GM19238 (cell line): Measurements from ENCODE around the gene INPP1.

Experiments used
- DNase-seq: peaks from one replicate; pipeline ENCODE4 v3.0.0; 2011; ENCODE audit warnings: low spot score; ENCODE audit not compliant: insufficient read length

Gene INPP1

DNA sequence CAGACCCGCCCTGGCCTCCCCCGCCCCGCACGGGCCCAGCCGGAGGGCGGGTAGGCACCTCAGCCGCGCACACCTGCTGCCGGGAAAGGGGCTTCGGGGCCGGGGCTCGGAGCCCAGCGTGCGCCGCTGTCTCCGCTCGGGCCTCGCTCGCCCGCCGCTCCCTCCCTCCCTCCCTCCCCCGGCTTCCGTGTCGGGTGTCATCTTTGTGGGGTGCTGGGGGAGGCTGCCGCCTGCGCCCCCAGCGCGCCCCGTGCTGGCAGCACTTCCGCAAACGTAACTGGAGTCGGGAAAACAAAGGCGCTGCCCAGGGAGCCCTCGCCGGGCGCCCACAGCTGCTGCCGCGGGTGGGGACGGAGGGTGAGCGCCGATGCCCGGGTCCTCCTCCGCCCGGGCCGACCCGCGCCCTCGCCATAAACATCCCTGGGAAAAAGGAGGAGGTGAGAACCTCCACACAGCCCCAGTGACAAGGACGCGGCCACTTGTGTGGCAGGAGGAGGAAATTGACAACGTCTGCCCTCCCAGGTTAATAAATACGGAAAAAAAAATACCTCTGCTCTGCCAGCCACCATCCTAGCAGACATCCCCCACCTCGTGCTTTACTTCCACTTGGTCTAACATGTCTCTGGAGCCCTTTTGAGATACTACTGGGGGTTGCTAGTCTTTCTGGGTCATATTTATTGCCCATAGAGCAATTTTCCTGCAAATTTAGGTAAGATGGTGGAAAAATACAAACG, 65.3 kb downstream of the INPP1 start:
- DNase-seq: peak; percentile 57

DNA sequence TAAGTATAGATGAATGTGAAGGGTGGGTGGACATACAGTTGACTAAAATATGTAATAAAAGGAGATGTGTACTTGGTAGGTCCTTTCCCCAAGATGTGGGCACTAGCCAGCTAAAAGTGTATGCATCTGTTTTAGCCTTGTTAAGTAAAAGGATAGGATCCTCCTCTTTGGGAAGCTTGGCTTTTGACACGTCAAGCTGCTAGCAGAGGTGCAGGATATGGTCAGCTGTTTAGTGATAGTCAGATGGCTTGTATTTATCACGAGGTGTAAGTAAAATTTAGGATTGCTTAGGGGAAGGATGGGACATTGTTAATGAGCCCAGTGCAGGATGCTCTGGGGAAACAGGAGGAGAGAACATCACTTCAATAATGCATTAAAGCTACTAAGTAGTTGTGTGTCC, 66.2 kb downstream of the INPP1 start:
- no peak for DNase-seq

DNA sequence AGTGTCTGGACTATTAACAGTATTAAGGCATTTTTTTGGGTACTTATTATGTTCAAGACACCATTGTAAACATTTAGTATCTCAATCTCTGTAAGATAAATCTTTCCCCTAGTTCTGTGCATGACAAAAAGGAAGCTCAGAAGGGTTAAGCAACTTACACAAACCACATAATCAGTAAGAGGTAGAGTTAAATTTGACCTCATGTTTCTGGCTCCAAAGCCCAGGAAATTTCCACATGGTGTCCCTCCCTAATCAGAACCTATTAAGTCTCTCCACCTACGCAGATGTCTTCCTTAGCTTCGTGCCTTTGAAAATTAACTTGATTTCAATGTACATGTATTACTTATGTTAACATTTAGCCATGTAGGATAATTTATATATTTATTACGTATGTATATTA, 66.8 kb downstream of the INPP1 start:
- no peak for DNase-seq

DNA sequence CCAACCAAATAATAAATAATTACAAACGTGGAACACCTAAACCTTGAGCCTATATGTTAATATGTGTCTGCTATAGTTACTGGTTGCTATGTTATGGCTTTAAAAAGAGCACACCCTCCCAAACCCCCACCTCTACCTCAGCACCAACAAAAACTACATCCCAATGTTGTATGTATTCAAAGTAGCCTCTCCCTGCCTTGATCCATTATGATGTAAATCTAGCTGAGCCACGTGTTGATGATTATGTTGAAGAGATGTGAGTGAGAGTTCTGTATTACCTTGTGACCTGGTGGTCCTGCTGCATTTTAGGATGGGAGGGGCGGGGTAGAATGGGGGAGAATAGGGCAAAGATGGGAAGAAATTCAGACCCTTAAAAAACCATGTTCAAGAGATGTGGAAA, 69.6 kb downstream of the INPP1 start:
- no peak for DNase-seq

DNA sequence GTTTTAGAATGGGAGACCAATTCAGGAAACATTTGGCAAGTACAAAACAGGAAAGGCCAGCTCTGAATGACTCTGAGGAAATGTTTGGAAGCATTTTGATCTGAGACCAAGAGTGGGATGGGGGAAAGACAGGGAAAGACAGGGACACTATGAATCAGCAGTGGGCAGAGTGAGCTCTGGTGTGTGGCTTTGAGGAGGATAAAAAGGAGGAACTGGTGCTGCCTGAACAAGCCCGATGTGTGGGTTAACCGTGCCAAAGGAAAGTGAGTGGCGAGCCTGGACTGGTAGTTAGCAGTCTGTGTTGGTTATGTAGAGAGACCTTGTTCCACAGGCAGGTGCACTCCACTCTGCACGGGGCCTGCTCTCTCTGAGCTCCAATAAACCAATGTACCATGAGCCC, 70.0 kb downstream of the INPP1 start:
- DNase-seq: no peak

DNA sequence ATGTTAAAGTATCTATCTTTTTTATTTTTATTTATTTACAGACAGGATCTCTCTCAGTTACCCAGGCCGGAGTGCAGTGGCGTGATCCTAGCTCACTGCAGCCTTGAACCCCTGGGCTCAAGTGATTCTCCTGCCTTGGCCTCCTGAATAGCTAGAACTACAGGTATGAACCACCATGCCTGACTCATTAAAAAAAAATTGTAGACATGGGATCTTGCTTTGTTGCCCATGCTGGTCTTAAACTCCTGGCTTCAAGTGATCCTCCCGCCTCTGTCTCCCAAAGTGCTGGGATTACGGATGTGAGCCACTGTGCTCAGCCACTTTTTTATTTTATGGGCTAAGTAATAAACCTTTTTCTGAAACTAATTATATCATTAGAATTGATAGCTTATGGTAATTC, 71.9 kb downstream of the INPP1 start:
- DNase-seq: no peak

DNA sequence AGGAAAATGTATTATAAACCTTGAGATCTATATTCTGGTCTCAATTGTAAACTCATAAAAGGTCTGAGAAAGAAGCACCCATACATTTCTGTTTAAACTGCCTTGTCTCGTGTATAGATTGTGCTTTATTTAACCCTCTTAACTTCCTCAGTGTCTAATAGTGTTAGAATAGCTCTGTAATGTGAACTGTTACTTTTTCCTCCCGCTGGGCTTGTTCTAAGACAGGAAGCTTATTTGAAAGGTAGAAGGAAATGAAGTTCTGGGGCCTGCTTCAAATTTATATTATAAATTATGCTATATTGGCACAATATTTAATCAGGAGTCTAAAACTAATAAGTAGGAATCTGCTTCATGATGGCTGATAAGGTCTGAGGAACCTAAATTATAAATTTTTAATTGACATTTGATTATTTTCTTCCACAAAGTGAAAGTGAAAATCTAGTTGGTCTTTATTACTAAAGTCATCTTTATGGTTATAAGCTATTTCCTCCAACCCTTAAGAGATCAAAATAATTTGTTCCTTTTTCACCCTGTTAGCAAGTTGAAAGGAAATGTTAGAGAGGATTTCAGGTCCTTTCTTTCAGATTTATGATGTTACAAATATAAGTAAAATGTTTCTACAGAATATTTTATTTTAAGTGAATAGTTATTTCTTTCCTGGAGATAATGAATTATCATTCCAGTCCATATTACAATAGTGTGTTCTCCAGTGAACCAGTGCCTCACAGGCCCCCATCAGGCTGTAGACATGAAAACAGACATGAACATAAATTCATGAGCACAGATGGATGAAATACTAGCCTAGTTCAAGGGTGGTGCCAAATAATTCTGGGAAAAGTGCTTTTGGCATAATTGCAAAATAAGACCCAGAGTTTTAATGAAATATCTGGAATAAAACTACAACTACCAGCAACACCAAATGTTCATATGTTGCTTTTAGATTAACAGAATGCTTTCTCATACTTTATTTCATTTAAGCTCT, 72.7 kb downstream of the INPP1 start:
- DNase-seq: no peak

DNA sequence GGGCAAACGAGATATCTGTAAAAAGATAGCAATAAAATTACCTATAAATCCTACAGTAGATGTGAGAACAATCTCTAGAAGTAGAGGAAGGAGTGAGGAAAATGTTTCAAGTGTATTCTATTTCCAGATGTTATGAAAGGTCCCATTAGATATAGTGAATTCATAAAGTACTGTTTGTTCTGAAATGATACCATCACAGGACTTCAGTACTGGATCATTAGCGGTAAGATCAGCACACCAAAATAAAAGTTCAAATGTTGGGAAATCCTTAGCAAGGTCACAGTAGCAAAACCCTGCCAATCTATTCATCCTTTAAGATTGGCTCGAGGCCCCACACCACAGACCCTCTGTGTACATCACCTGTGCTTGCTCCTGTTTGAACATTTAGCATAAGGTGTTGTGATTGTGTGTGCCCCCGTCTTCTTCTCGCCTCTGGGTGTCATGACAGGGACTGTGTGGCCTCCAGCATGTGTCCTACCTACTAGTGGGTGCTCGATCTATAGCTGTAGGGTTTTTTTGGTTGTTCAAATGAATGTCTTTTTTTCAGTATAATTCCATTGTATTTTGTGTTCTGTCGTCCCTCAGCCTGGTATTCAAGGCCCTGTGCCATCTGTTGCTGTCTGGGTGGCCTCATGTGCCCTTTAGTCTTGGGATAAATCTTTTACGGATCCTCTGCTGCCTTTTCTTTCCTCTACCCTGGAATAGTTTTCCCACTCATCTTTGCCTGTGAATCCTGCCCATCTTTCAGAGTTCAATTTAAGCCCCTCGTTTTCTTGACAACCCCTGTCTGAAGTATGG, 73.9 kb downstream of the INPP1 start:
- no peak for DNase-seq

DNA sequence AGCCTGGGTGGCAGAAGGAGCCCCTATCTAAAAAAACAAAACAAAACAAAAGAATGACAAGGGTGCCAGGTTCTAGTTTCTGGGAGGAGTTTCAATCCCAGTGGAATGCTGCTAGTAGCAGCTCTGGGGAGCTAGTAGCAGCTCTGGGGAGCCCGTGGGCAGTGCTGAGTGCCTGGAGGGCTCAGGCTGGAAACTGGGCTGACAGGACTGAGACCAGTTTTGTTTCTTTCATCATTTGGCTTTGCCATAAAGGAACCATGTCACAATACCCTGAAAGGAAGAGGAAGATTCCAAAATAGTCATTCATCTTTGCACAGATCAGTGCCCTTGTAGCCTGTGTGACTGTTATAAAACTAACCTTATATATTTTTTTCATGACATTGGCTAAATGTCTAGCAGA, 75.3 kb downstream of the INPP1 start:
- DNase-seq: no peak

DNA sequence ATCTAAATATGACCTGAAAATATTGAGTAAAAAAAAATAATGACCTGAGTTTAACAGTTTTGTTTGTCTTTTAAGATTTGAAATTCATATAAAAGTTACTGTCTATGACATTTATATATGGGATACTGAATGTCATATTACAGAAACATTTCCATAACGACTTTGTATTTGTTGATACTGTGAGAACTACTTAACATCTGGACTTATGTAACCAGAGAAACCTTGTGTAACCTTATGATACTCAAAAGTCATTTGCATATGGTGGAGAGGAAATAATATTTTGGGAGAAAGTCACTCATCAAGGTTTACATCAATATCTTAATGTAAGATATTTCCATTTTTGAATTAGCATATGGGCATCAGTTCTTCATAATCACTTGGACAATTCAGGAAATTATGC, 77.4 kb downstream of the INPP1 start:
- DNase-seq: no peak
